Esophagus squamous epithelium (tissue), 5 donors: ENCODE measurements around the gene DENND6B. TPM values are rescaled to one million over a fixed set of nuclear protein-coding genes. Genes with fewer than 3 reads are reported as not detected.

ENCODE experiments used
- DNase-seq: peaks from one replicate; lab custom pipeline; 2025; lab: John Stamatoyannopoulos, UW
- H3K27ac ChIP-seq, 4 donors: fragments of 200-600 bp; sonication (generic); one replicate each; pipeline ENCODE4 v1.5.1; 2016 to 2019; ENCODE audit warnings: mild to moderate bottlenecking in 1 of 4
- H3K27me3 ChIP-seq, 4 donors: fragments of 200-600 bp; sonication (generic); 1 replicate in 3 of 4; 2 replicates in 1 of 4; pipeline versions ENCODE4 v1.5.1 to v1.6.0; 2017 to 2021; ENCODE audit warnings: antibody characterized with exemption in 1 of 4
- H3K36me3 ChIP-seq, 3 donors: fragments of 200-600 bp; sonication (generic); one replicate each; pipeline ENCODE4 v1.5.1; 2016 to 2019
- H3K4me1 ChIP-seq, 3 donors: fragments of 200-600 bp; sonication (generic); one replicate each; pipeline ENCODE4 v1.5.1; 2017 to 2019
- H3K4me3 ChIP-seq, 4 donors: fragments of 200-600 bp; sonication (generic); 1 replicate in 3 of 4; 2 replicates in 1 of 4; pipeline ENCODE4 v1.5.1; 2016 to 2019; ENCODE audit warnings: mild to moderate bottlenecking in 2 of 4, moderate library complexity in 1 of 4
- H3K9me3 ChIP-seq, 3 donors: fragments of 200-600 bp; sonication (generic); one replicate each; pipeline ENCODE4 v1.5.1; 2016 to 2019
- POLR2A ChIP-seq, 4 donors: fragments of 450-650 bp; IDR thresholded peaks; one replicate each; pipeline ENCODE4 v1.6.1; 2017; ENCODE audit warnings: antibody characterized with exemption in 4 of 4, mild to moderate bottlenecking in 4 of 4, moderate library complexity in 3 of 4
- WGBS, 2 donors: methylation state at CpG; one replicate each; pipeline ENCODE4 v1.1.5; 2018; 5-methylcytosine and 5-hydroxymethylcytosine counted together
- intact Hi-C: fragments of 100-400 bp; cut with DNase I; formaldehyde crosslinking; loops from one replicate; pipeline ENCODE4 v1.15.0; 2022
- total RNA-seq, 4 donors: library from RNA; depleted of rRNA; stranded (reverse); fragments of >200 nt; gene quantifications; one replicate each; pipeline ENCODE4 v1.1.0, GENCODE V29; 2016
- TF ChIP-seq, protein P1 (sequence below), 6 experiments: fragments of 450-650 bp in 4 of 6; fragments of 200-600 bp in 2 of 6; sonication (generic) in 2 of 6; IDR thresholded peaks; one replicate each; pipeline ENCODE4 v1.5.1; 2016 to 2019; ENCODE audit warnings: antibody characterized with exemption in 6 of 6, mild to moderate bottlenecking in 4 of 6, moderate library complexity in 4 of 6
- donor health status: DM: yes; HTN: yes; CAD: no.

Gene DENND6B
- total RNA-seq, 4 donors from 2014 or later: 0.88 to 3.6 (median 2.9) TPM

DNA sequence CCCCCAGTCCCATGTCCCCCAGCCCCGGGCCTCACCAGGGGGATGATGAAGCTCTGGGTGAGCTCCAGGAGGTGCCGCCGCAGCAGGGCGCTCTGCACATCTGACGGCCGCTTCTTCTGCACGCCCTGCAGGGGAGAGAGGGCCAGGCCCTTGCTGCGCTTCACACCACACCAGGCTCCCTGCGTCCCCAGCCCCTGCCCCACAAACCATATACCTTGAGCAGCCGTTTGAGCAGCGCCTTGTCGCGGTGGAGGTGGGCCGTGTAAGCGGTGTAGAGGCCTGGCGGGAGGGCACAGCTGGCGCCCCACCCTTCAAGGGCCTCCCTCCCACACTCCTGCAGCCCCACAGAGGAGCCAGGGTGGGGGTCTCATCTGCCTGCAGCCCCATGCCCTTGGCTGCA, 13.2 kb downstream of the DENND6B start:
- Histone ChIP-seq H3K4me1 (peaks cover 8 to 39% (median 13%) of the 10 kb centered on the region in 3 donors), H3K9me3 (no peaks in the 10 kb centered on the region), H3K27ac (peak overlapping the region in 1 of 4 donors; percentile 61), H3K4me3 (no peak overlapping the region), H3K36me3 (no peaks in the 10 kb centered on the region), H3K27me3 (no peaks in the 10 kb centered on the region)
- intact Hi-C loops: no loop called here
- WGBS, 2 donors: no CpG with 5 or more reads among the region's 17 CpGs
- no peak for DNase-seq
- TF ChIP-seq, protein P1, sequence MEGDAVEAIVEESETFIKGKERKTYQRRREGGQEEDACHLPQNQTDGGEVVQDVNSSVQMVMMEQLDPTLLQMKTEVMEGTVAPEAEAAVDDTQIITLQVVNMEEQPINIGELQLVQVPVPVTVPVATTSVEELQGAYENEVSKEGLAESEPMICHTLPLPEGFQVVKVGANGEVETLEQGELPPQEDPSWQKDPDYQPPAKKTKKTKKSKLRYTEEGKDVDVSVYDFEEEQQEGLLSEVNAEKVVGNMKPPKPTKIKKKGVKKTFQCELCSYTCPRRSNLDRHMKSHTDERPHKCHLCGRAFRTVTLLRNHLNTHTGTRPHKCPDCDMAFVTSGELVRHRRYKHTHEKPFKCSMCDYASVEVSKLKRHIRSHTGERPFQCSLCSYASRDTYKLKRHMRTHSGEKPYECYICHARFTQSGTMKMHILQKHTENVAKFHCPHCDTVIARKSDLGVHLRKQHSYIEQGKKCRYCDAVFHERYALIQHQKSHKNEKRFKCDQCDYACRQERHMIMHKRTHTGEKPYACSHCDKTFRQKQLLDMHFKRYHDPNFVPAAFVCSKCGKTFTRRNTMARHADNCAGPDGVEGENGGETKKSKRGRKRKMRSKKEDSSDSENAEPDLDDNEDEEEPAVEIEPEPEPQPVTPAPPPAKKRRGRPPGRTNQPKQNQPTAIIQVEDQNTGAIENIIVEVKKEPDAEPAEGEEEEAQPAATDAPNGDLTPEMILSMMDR (IDR thresholded peaks at IDR 0.05): no peak
- no peak for TF ChIP-seq POLR2A (IDR thresholded peaks at IDR 0.05)

- Histone ChIP-seq H3K4me3 (no peak overlapping the region), H3K4me1 (peaks cover 8 to 45% (median 19%) of the 10 kb centered on the region in 3 donors), H3K36me3 (no peaks in the 10 kb centered on the region), H3K9me3 (no peaks in the 10 kb centered on the region), H3K27me3 (no peaks in the 10 kb centered on the region), H3K27ac (no peak overlapping the region)
- intact Hi-C loops: no loop called here
- TF ChIP-seq, protein P1 (IDR thresholded peaks at IDR 0.05): no peak
- no peak for TF ChIP-seq POLR2A (IDR thresholded peaks at IDR 0.05)
- WGBS, 2 donors: 60 to 78% methylated on average over 1 to 6 of the region's 7 CpGs
- no peak for DNase-seq
These were observed 13.8 kb downstream of the DENND6B start for GRCh38 chr22:50313021-50313420.

GRCh38 chr22:50312371-50312770, 14.4 kb downstream of the DENND6B start:
- no peak for DNase-seq
- Histone ChIP-seq H3K27me3 (no peaks in the 10 kb centered on the region), H3K4me1 (peaks cover 8 to 47% (median 22%) of the 10 kb centered on the region in 3 donors), H3K27ac (no peak overlapping the region), H3K4me3 (no peak overlapping the region), H3K36me3 (no peaks in the 10 kb centered on the region), H3K9me3 (no peaks in the 10 kb centered on the region)
- 96% methylated on average over 3 of the region's 12 CpGs; no CpG with 5 or more reads in 1 of the 2 donors for WGBS, 2 donors
- intact Hi-C loops: no loop called here
- TF ChIP-seq, protein P1 (IDR thresholded peaks at IDR 0.05): no peak
- no peak for TF ChIP-seq POLR2A (IDR thresholded peaks at IDR 0.05)

DNA sequence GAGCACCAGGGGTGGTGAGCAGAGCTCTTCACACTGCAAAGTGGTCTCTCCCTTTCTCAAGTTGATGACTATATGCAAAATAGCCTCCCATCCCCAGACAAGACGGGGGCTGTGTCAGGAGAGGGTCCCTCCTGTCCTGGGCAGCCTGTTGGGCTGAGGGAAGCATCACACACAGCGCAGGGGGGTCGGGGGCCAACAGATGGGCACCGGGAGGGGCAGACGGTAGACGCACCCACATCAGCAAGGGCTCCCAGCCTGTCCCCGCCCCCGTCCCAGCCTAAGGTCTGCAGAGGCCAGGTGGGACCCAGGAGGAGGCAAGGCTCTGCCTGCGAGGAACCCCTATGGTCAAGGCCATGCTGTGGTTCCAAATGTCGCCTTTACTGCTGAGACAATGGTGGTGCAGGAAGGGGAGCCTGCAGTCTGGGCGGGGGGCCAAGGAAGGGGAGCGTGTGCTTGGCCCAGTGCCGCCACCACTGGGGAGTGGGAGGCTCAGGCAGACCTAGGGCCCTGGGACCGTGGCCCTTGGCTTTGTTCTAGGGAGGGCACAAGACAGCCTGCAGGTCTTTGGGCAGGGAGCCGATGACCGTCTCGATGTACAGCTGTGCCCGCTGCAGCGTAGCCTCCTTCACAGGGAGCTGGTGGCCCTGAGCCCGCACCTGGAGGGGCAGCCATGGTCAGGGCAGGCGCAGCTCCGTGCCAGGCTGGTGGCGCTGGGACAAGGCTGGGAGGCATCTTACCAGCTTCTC, 15.0 kb downstream of the DENND6B start:
- peaks cover 4 to 43% (median 22%) of the 10 kb centered on the region in 3 donors for H3K4me1 ChIP-seq
- no peaks in the 10 kb centered on the region for H3K9me3 ChIP-seq
- no peak overlapping the region for H3K27ac ChIP-seq
- WGBS, 2 donors: 47 to 87% methylated on average over 4 to 11 of the region's 23 CpGs
- TF ChIP-seq POLR2A (IDR thresholded peaks at IDR 0.05): no peak
- TF ChIP-seq, protein P1 (IDR thresholded peaks at IDR 0.05): no peak
- no peaks in the 10 kb centered on the region for H3K27me3 ChIP-seq
- no peak for DNase-seq
- H3K4me3 ChIP-seq: no peak overlapping the region
- no peaks in the 10 kb centered on the region for H3K36me3 ChIP-seq
- intact Hi-C loops: no loop called here

- Histone ChIP-seq H3K4me1 (peaks cover 7 to 51% (median 22%) of the 10 kb centered on the region in 3 donors), H3K9me3 (no peaks in the 10 kb centered on the region), H3K36me3 (no peaks in the 10 kb centered on the region), H3K4me3 (no peak overlapping the region), H3K27ac (no peak overlapping the region), H3K27me3 (no peaks in the 10 kb centered on the region)
- 80 to 100% methylated on average over 1 to 5 of the region's 16 CpGs for WGBS, 2 donors
- intact Hi-C loops: no loop called here
- DNase-seq: no peak
- no peak for TF ChIP-seq POLR2A (IDR thresholded peaks at IDR 0.05)
- TF ChIP-seq, protein P1 (IDR thresholded peaks at IDR 0.05): no peak
These were observed 15.8 kb downstream of the DENND6B start for GRCh38 chr22:50310949-50311444.
